Measurements from ENCODE around the gene CCDC38.

Gene CCDC38

GRCh38 chr12:95836630-95837239 lies 105.7 kb downstream of the CCDC38 start:
- DNase-seq (ENCODE audit: low read depth in 2 of 2) = no peak

- DNase-seq (ENCODE audit: low read depth in 2 of 2) = no peak
Observed at GRCh38 chr12:95836185-95836609, 106.2 kb downstream of the CCDC38 start.

GRCh38 chr12:95834572-95834971 lies 107.8 kb downstream of the CCDC38 start:
- DNase-seq (ENCODE audit: low read depth in 2 of 2) = no peak

GRCh38 chr12:95830335-95831089 lies 111.9 kb downstream of the CCDC38 start:
- no peak for DNase-seq (ENCODE audit: low read depth in 2 of 2)

GRCh38 chr12:95829395-95829794 lies 113.0 kb downstream of the CCDC38 start:
- DNase-seq (ENCODE audit: low read depth in 2 of 2) = no peak

GRCh38 chr12:95820096-95820703 lies 122.2 kb downstream of the CCDC38 start:
- DNase-seq (ENCODE audit: low read depth in 2 of 2) = no peak
